GM21381 (cell line): Measurements from ENCODE around the gene SLC25A13.

Source experiments
- ATAC-seq: cut with Tn5 transposase; IDR thresholded peaks from one replicate; pipeline ENCODE4 v1.9.1; 2021; ENCODE audit warnings: mild to moderate bottlenecking, moderate library complexity; ENCODE audit not compliant: unreplicated experiment

SLC25A13 gene

DNA sequence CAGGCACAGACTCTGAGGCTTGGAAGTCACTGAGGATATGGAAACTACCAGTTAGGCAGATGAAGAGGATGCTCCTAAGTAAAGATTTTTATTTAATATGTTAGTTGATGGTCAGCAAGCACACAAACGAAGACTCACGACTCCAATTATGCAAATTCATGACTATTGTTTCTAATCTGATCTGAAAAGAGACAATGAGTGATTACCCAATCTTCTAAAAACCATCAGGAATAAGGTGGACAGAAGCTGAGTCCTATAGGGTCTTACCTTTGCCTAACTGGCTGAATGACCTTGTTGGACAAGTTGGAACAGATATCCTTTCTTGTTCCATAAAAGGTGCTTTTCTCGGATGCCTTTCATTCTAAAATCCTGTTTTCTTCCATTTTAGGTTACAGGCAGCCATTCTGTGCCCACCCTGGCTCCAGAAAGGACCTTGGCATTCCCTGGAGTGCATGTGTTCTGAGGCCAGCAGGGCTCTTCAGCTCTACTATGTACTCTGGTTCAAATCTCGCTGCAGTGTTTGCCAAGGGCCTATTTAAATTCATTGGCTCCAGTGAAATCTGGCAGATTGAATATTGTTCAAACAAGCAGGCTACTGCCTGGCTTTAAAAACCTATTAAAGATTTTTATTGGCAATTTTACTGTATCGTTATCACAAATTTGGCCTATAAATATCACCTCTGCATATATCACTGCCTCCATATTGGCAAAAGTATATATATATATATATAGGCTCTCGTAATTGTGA, 77.5 kb downstream of the SLC25A13 start:
- ATAC-seq: no peak

DNA sequence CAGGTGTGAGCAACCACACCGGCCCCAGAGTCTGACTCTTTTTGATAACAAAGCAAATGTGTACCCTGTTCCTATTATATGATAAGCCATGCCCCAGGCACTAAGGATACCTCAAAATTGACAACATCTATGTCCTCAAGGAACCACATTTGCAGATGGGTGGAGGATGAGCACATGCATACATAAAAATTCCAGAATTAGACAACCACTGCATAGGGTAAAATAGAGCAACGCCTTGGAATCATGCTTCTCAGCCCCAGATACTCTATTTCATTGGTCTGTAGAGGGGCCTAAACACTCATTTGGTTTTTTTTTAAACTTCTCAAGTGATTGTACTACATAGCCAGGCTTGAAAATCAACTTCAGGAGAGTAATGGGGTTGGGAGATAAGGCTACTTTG, 78.7 kb downstream of the SLC25A13 start:
- no peak for ATAC-seq

DNA sequence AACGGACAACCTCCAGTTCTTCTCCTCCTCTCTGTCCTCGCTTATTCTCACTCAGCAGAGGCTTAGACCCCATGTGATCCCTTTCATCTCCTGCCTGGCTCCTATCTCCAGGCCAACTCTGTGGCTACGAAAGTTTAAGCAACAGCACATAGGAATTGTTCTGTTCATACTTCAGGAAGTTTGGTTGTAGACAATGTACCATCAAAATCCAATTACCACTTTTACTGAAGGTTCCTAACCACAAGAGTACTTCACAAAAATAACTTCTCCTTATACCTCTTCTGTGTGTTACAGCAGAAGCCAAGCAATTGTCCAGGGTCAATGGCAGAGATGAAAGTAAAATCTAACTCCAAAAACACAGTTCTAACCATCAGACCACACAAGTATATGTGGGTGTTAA, 80.0 kb downstream of the SLC25A13 start:
- no peak for ATAC-seq

DNA sequence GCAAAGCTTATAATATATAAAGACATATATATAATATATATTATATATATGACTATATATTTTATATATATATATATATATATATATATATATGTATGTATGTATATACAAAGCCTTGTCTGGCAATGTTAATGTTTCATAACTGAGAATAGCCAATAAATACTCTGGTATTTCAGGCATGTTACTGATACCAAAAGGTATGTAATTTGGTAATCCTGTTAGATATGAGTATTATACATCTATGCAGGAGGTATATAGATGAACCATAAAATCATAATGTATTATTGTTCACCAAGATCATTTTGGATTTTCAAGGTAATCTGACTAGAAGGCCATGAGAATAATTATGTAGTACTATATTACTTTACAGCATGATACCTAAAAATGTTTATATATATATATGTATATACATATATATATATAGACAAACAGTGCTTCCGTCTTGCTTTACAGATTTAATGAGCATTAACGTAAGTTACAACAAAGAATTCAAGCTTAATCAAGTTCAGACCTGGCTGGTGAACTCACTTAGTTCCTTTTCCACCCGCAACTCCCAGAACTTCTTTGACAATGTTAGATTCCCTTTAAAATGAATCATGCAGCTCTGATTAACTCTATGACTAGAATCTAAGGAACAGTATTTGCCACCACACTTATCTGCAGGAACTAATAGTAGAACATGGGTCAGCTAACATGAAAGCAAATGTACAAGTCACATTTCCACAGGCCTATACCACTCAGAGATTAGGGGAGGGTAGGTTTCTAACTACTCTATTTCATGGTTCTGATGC, 82.7 kb downstream of the SLC25A13 start:
- no peak for ATAC-seq

DNA sequence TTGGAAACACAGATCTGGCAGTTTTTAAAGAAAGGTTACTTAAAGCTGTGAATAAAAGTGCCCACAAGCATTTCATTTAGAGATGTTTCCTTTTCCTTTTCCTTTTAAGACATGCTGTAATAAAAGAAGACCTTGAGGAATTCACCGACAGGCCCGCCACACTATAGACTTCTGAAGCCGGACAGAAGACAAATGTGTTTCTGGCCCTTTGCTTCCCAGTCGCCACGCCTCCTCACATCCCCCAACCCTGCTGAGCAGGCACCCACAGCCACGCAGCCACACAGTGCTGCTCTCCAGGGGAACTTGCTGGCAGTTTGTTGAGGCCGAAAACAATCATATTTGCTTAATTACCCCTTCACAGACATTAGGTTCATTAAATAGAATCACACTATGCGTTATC, 83.4 kb downstream of the SLC25A13 start:
- ATAC-seq: no peak

DNA sequence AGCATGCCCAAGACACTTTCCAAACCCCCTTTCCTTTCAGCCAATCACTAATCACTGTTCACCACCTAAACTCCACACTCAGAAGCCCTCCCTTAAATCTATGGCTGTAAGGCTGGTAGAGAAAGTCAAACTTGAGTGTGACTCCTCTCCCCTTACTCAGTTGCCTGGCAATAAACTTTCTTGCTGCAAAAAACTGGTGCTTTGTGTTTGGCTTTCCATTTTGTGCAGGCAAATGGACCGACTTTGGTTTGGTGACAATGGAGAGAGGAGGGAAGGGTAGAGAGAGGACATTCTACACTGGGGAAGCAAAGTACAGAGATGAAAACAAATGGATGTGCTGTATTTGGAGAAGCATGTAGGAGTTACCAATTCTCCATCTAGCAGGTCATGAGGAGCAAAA, 84.9 kb downstream of the SLC25A13 start:
- ATAC-seq: no peak

DNA sequence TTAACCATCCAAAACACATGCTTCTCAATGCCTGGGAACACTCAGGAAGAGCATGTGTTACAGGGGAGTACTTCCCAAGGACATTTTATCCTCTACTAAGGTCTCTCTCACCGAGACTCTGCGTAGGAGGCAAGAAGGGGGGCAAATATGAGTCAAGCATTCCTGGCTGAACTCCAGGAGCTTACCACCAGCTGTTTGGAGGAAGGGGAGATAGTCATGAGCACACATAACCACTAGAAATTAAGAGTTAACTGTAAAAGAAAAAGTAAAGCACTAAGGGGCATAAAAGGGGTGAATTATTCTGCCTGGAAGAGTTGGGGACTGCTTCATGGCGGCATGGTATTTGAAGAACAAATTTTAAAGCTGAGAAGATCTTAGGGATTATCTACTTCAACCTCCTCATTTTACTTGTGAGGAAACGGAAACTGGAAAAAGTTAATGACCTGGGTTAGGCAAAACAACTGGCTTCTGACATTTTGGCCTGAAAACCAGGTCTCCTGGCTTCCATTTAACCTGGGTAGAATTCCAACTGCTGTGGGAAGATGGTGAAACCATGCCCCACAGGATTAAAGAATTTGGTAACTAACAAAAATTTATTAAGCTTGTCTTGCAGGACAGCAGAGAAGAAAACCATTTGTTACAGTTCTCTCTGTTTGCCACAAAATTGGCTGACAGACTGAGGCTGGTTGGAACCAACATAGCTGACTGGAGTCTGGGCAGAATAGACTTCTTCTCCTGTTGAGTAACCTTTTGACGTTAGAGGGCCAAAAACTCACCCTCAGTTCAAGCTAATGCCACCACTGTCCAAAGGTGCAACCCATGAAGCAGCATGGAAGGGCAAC, 85.5 kb downstream of the SLC25A13 start:
- no peak for ATAC-seq

DNA sequence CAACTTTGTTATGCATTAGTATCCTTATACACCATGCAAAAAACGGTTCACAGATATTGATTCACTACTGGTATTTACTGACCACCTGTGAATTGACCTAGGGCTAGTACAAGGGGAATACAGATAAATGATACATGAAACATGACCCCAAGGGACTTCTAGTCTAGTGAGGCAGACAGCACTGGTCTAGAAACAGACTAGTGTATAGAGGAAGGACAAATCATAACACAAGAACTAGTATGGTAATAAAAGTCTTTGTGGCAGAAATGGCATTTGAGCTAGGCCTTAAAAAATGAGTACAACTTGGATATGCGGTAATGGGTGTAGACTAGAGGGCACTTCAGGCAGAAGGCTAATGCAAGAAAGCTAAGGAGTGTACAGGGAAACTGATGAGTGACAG, 86.6 kb downstream of the SLC25A13 start:
- no peak for ATAC-seq

DNA sequence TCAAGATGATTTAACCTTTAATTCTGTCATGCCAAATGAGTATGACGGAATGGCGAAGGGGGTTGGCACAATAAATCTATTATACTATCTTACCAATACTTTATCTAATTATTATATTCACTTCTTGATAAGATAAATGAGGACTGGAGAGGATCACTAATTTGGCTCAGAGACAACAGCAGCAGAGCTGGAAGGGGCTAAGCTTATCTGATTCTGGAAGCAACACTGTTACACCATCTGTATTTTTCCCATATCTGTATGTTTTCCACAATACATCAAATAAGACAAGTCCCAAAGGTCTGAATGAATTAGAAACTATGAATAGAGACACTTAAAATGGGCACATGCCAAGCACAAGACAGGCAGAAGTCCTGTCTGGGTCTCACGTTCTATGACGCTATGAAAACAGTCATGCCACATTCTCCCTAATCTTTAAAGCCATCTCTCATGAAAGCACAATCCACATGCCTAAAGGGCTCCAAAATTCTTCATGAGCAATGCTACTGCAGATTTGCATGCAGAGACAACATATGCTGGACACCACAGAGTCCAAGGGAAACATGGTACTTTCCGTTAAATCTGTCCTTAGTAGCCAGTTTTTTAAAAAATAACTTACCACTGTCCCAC, 88.3 kb downstream of the SLC25A13 start:
- no peak for ATAC-seq

DNA sequence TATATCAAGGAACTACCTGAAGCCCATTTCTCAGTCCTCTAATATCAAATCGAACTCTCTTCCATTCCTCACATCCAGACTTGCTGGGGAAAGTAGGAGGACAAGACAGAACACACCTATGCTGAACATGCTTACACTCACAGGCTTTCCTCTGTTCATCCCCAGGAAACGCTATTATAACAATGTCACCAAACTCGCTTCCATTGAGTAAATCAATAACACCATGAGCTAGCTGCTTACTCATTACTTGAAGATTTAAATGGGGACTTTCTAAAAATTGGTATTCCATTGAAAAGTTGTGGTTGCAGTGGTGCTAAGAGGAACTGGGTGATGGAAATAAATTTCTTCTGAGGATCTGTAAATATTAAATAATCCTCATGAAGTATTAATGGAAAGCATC, 88.8 kb downstream of the SLC25A13 start:
- no peak for ATAC-seq

DNA sequence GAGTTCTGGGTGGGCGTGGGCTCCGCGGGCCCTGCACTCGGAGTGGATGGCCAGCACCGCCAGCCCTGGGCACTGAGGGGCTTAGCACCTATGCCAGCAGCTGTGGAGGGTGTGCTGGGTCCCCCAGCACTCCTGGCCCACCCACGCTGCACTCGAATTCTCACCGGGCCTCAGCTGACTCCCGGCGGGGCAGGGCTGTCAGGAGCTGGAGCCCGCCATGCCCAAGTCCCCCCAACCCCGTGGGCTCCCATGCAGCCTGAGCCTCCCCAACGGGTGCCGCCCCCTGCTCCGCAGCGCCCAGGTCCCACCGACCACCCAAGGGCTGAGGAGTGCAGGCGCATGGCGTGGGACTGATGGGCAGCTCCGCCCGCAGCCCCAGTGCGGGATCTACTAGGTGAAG, 93.1 kb downstream of the SLC25A13 start:
- ATAC-seq: no peak

DNA sequence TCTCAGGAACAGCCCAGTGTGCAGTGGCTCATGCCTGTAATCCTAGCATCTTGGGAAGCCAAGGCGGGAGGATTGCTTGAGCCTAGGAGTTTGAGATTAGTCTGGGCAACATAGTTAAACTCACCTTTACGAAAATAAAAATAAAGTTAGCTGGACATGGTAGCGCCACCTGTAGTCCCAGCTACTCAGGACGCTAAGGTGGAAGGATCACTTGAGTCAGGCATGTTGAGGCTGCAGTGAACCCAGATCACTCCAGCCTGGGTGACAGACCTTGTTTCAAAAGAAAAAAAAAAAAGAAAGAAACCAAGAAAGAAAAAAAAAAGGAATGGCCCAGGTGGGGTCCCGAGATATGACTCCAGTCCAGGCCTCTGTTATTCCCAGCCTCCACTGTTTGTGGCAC, 96.6 kb downstream of the SLC25A13 start:
- no peak for ATAC-seq

DNA sequence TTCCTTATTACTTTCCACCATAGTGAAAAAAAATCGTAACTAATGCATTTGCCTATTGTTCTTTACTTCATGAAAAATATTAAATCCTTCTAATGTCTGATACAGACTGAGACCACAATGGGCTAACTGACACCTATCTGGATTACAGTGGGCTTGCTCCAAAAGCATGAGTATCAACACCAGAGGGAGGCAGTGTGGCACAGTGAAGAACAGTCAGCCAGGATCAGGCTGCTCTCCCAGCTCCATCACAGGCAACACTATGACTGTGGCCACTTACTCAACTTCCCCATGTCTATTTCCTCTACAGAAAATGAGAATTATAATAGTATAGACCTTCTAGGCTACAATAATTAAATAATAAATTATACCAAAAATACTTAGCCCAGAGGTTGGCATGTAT, 97.2 kb downstream of the SLC25A13 start:
- no peak for ATAC-seq

DNA sequence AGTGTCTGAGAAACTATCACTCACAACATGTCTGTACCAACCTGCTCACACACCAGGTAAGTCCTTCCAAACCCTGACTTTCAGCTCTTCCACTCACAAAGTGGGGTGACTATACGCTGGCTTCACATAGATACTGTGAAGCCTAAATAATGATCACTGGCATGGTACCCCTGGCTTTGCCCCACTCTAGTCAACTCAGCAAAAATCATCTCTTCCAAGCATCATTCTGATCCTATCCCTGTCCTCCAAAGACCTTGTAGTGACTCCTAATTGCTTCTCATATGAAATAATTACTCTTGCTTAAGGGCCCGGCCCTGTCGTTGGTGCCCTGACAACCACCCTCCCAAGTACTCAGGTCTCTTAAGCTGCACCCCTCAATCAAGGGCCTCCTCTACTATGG, 97.8 kb downstream of the SLC25A13 start:
- ATAC-seq: no peak

DNA sequence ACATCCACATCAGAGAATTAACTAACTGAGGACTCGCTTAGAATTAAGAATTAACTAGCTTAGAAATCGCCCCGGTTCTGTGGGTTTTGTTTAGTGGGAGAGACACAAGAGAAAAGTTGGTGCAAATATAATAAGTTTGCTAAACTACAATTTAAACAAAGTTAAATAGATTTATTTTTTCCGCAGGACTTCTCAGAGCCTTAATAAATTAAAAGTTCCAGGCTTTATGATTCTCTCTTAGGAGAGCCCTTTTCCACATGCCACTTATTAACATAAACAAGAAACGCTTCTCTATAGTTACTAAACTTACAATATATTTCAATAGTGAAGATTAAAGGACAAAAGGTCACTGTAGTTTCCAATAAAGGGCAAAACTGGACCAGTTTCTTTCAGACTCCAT, 100.0 kb downstream of the SLC25A13 start:
- no peak for ATAC-seq

DNA sequence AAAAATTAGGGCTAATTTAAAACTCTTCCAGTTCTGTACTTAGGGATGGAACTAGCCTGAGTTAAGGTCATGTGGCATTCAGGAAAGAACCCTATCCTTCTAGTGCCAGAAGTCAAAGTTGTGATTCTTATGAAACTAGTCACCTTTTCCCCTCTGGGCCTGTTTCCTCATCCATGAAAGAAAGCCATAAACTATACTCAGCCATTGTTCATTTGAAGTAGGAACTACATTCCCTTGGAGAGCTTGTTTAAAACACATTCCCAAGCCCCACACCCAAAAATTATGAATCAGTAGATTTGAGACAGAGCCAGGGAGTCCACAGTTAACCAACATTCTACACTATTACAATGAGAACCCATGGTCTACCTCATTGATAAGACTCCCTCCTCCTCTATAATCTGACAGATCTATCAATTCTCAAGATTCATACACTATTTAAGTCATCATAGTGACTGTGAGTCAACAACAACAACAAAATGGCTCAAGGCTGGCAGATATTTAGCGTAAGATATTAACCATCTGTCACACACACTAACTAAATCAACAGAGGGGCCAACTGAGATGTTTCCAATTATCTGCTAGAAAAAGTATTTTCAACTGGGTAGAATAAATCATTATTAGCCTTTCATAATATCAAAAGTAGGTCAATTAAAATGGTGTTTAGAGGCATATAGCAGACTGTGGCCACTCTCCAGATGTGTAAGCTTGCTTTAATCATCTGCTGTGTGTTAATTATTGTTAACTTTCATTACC, 102.3 kb downstream of the SLC25A13 start:
- no peak for ATAC-seq

DNA sequence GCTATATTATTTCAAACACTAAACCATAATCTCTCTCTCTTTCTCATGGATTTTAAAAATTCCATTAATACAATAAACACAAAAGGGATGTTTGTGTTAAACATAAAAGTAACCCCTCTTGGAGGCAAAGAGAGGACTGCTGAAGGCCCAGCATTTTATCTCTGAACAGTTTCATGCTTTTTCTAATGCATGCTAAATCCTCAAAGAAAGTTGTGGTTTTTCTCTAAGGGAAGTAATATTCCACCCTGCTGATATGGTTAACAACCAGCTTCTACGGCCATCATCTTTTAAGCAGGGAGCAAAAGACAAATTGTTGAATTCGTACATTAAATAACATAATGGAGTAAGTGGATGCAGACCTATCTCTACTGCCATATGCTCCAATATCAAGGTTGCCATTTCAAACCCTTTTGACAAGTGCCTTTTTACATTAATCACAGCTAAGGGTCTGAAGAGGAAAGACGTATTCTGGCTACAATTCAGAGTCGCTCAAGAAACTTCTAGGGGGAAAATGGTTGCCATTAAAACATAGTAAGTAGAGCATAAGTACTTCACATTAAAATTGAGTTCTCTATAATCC, 103.1 kb downstream of the SLC25A13 start:
- ATAC-seq: no peak

DNA sequence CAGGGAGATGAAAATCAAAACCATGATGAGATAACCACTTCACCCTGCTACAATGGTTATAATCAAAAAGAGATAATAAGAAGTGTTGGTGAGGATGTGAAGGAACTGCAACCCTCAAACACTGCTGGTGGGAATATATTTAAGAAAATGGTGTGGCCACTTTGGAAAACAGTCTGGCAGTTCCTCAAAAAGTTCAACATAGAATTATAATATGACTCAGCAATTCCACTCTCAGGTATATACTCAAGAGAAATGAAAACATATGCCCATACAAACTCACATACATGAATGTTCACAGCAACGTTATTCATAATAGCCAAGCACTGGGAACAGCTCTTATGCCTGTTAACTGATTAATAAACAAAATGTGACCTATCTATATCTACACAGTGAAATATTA, 104.8 kb downstream of the SLC25A13 start:
- ATAC-seq: no peak

DNA sequence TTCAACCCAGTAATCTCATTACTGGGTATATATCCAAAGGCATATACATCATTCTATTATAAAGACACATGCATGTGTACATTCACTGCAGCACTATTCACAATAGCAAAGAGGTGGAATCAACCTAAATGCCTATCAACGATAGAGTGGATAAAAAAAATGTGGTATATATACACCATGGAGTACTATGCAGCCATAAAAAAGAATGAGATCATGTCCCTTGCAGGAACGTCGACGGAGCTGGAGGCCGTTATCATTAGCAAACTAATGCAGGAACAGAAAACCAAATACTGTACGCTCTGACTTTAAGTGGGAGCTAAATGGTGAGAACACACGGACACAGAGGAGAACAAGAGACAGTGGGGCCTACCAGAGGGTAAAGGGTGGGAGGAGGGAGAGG, 105.5 kb downstream of the SLC25A13 start:
- ATAC-seq: no peak

DNA sequence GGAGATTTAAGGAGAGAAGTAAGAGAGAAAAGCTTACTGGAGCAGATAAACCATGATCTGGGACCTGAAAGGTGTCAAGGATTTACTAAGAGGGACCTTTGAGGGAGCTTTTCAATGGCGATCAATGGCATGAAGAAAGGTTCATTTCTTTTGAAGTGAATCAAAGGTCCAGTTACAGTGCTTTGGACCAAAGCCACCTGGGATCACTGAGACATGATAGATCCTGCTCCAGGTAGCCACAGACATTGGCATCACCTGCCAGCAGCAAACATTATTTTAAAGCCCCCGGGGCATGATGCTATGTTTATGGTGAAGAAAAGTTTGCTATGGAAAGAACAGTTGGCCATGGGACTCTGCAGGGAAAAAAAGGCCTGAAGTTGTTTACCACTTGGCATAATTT, 109.4 kb downstream of the SLC25A13 start:
- ATAC-seq: no peak
